MCF 10A (cell line): ENCODE results near the gene C1QC. TPM values are rescaled to one million over a fixed set of nuclear protein-coding genes. Genes with fewer than 3 reads are reported as not detected.

Experiments
- BruUV-seq: library from RNA; stranded (reverse); fragments of 400-500 nt; replicated peaks from 2 replicates; lab custom pipeline; 2021; lab: Mats Ljungman, UMichigan
- CTCF ChIA-PET: fragments of 300-600 bp; sonication (Branson Sonifier 250); formaldehyde crosslinking; extraction: SDS; loops from one replicate; lab custom pipeline; 2021; ENCODE audit warnings: antibody characterized with exemption, inconsistent platforms; lab: Yijun Ruan, JAX
- POLR2A ChIA-PET: fragments of 300-600, 350-650 bp; sonication (Branson Sonifier 250); formaldehyde crosslinking; extraction: SDS; loops from one replicate; lab custom pipeline; 2020; ENCODE audit warnings: antibody characterized with exemption, inconsistent platforms; lab: Yijun Ruan, JAX
- DNase-seq: peaks from one replicate; pipeline ENCODE4 v3.0.0-alpha.2; 2018; ENCODE audit not compliant: unreplicated experiment
- H3K27ac Mint-ChIP-seq: one replicate; pipeline ENCODE4 v1.8.0; 2022; ENCODE audit warnings: mild to moderate bottlenecking, low read depth, mixed read lengths; ENCODE audit not compliant: unreplicated experiment
- H3K27me3 Mint-ChIP-seq: one replicate; pipeline ENCODE4 v1.8.0; 2022; ENCODE audit warnings: mixed read lengths; ENCODE audit not compliant: insufficient read depth, unreplicated experiment
- H3K36me3 Mint-ChIP-seq: one replicate; pipeline ENCODE4 v1.8.0; 2022; ENCODE audit warnings: mild to moderate bottlenecking, moderate library complexity, mixed read lengths; ENCODE audit not compliant: insufficient read depth, unreplicated experiment
- H3K4me1 Mint-ChIP-seq: one replicate; pipeline ENCODE4 v1.8.0; 2022; ENCODE audit warnings: mixed read lengths; ENCODE audit not compliant: insufficient read depth, unreplicated experiment
- H3K4me3 Mint-ChIP-seq: one replicate; pipeline ENCODE4 v1.8.0; 2022; ENCODE audit warnings: mild to moderate bottlenecking, moderate library complexity, mixed read lengths; ENCODE audit not compliant: unreplicated experiment
- H3K9me3 Mint-ChIP-seq: one replicate; pipeline ENCODE4 v1.8.0; 2022; ENCODE audit warnings: mixed read lengths; ENCODE audit not compliant: unreplicated experiment
- CTCF ChIP-seq: fragments of 200-600 bp; IDR thresholded peaks from one replicate; pipeline ENCODE4 v1.8.0; 2022; ENCODE audit warnings: antibody characterized with exemption, mild to moderate bottlenecking; ENCODE audit not compliant: unreplicated experiment
- intact Hi-C: fragments of 100-400 bp; cut with micrococcal nuclease; formaldehyde crosslinking; loops from 2 replicates; pipeline ENCODE4 v1.14.1; 2022
- total RNA-seq: library from RNA; stranded (reverse); gene quantifications from 2 replicates; pipeline ENCODE4 v1.2.3, GENCODE V29; 2022

Gene C1QC
- total RNA-seq, 1 experiment from 2014 or later = not detected

- Mint-ChIP-seq H3K27me3 (peaks cover 64% of the 10 kb centered on the region), H3K27ac (no peak overlapping the region), H3K4me1 (no peaks in the 10 kb centered on the region), H3K9me3 (no peaks in the 10 kb centered on the region), H3K4me3 (no peak overlapping the region), H3K36me3 (no peaks in the 10 kb centered on the region)
- CTCF ChIA-PET = no interaction called here
- no TSS peak for BruUV-seq
- no peak for TF ChIP-seq CTCF
- DNase-seq = no peak
- POLR2A ChIA-PET = no interaction called here
- intact Hi-C loops = no loop called here
Observed at GRCh38 chr1:22601610-22602009, 41.8 kb upstream of the C1QC start.

DNA sequence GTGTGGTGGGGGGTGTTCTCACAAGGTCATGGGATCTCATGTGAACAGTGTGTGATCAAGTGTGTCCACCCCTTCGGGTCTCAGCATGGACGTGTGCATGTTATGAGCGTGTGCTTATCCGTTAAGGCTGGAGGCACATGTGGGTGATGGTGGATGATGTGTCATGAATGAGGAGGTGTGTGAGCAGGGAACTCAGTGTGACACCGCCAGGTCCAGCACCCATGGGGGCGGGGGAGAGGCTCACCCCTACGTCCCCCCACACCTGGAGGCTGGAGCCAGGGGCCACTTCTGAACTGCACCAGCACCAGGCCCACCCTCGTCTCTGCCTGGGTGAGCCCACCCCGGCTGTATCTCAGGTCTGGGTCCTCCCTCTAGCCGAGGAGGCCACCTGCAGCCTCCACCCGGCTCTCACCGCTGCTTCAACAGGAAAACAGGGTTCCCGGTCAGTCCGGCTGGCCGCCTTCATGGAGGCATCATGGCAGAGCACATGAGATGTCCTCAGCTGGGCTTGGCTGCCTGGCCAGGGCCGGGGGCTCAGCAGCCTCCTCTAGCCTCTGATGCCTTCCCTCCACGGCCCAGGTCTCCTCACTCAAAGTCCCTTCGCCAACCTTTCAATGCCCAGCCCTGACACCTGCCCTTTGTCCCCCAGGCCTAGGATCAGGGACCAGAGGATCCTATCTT is 41.2 kb upstream of the C1QC start:
- intact Hi-C loops = no loop called here
- H3K36me3 Mint-ChIP-seq = no peaks in the 10 kb centered on the region
- no peak for DNase-seq
- H3K27me3 Mint-ChIP-seq = peaks cover 70% of the 10 kb centered on the region
- ChIA-PET POLR2A (no interaction called here), CTCF (no interaction called here)
- BruUV-seq = no TSS peak
- H3K27ac Mint-ChIP-seq = no peak overlapping the region
- no peak for TF ChIP-seq CTCF
- no peak overlapping the region for H3K4me3 Mint-ChIP-seq
- H3K9me3 Mint-ChIP-seq = no peaks in the 10 kb centered on the region
- no peaks in the 10 kb centered on the region for H3K4me1 Mint-ChIP-seq

DNA sequence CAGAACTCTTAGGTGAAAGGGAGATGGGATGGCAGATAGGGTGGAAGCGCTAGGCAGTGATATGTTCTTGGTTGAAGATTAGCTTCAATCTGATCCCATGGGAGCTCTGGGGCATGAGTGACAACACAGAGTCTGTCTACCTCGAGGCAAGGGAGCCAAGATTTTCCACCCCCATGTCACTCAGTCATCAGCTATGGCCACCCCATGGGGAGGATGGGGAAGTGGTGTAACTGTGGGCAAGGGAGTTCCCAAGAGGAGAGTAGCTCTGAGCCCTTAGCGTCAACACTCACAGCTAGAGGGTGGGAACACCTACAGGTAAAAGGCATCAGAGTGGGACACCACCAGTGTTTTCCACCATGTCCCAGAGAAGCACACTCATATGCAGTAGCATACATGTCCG is 37.3 kb upstream of the C1QC start:
- no peak for TF ChIP-seq CTCF
- no TSS peak for BruUV-seq
- ChIA-PET POLR2A (no interaction called here), CTCF (interaction anchor here (0.6 kb wide), 1 partner anchor 256 kb away, joined by 3 read pairs; no protein-coding TSS in a partner anchor)
- H3K4me1 Mint-ChIP-seq = no peaks in the 10 kb centered on the region
- no peak overlapping the region for H3K4me3 Mint-ChIP-seq
- no peaks in the 10 kb centered on the region for H3K9me3 Mint-ChIP-seq
- peaks cover 82% of the 10 kb centered on the region for H3K27me3 Mint-ChIP-seq
- no peak overlapping the region for H3K27ac Mint-ChIP-seq
- intact Hi-C loops = no loop called here
- H3K36me3 Mint-ChIP-seq = peaks cover 4% of the 10 kb centered on the region
- no peak for DNase-seq

GRCh38 chr1:22607154-22607553 is 36.3 kb upstream of the C1QC start:
- no peak for TF ChIP-seq CTCF
- Mint-ChIP-seq H3K4me1 (no peaks in the 10 kb centered on the region), H3K9me3 (no peaks in the 10 kb centered on the region), H3K36me3 (peaks cover 5% of the 10 kb centered on the region), H3K4me3 (no peak overlapping the region), H3K27me3 (peaks cover 82% of the 10 kb centered on the region), H3K27ac (no peak overlapping the region)
- CTCF ChIA-PET = no interaction called here
- no peak for DNase-seq
- intact Hi-C loops = no loop called here
- no TSS peak for BruUV-seq
- POLR2A ChIA-PET = no interaction called here
